Glutamatergic neuron (in vitro differentiated cells): ENCODE data around the gene SUN2. TPM values are rescaled to one million over a fixed set of nuclear protein-coding genes. Genes with fewer than 3 reads are reported as not detected.

Experiments used
- DNase-seq: peaks from one replicate; pipeline ENCODE4 v3.0.0; 2022
- H3K27ac Mint-ChIP-seq: one replicate; pipeline ENCODE4 v1.8.0; 2020; ENCODE audit warnings: mild to moderate bottlenecking, mixed read lengths, inconsistent platforms; ENCODE audit not compliant: unreplicated experiment
- H3K27me3 Mint-ChIP-seq: one replicate; pipeline ENCODE4 v1.8.0; 2020; ENCODE audit warnings: mild to moderate bottlenecking, moderate library complexity, mixed read lengths, inconsistent platforms; ENCODE audit not compliant: unreplicated experiment
- H3K36me3 Mint-ChIP-seq: one replicate; pipeline ENCODE4 v1.8.0; 2020; ENCODE audit warnings: mild to moderate bottlenecking, mixed read lengths, inconsistent platforms; ENCODE audit not compliant: unreplicated experiment
- H3K4me1 Mint-ChIP-seq: one replicate; pipeline ENCODE4 v1.8.0; 2020; ENCODE audit warnings: mild to moderate bottlenecking, low read depth, mixed read lengths, inconsistent platforms; ENCODE audit not compliant: unreplicated experiment
- H3K4me3 Mint-ChIP-seq: one replicate; pipeline ENCODE4 v1.8.0; 2020; ENCODE audit warnings: mild to moderate bottlenecking, mixed read lengths, inconsistent platforms; ENCODE audit not compliant: unreplicated experiment
- H3K9me3 Mint-ChIP-seq: one replicate; pipeline ENCODE4 v1.8.0; 2020; ENCODE audit warnings: mild to moderate bottlenecking, moderate library complexity, mixed read lengths, inconsistent platforms; ENCODE audit not compliant: unreplicated experiment
- total RNA-seq: library from RNA; stranded (reverse); fragmentation: NEBNext Ultra II Directional; extraction: Animal tissue kit (Norgen Biotek cat#: 25700); gene quantifications from one replicate; pipeline ENCODE4 v1.2.1, GENCODE V29; 2021; ENCODE audit not compliant: unreplicated experiment
- TF ChIP-seq, protein P1 (sequence below): fragments of 200-600 bp; sonication (generic); IDR thresholded peaks from one replicate; pipeline ENCODE4 v1.5.0; 2021; ENCODE audit not compliant: partially characterized antibody, unreplicated experiment

SUN2 gene
- total RNA-seq, 1 donor from 2014 or later, result 174 TPM

DNA sequence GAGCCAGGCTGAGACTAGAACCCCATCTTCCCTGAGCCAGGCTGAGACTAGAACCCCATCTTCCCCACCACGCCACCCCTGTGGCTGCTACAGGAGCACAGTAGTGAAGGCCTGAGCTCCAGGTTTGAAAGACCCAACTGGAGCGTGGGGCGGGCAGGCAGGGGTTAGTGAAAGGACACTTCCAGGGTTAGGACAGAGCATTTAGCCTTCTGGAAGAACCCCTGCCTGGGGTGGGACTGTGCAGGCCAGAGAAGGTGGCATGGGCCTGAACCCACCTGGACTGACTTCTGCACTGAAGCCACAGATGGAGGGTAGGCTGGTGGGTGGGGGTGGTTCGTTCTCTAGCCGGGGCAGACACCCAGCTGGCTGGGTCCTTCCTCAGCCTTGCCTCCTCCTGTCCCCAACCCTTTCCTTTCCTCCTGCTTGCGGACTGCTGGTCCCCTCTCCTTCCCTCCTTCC, 24.1 kb downstream of the SUN2 start:
- Mint-ChIP-seq H3K27ac (no peak overlapping the region), H3K36me3 (no peaks in the 10 kb centered on the region), H3K9me3 (peaks cover 14% of the 10 kb centered on the region), H3K4me3 (no peak overlapping the region), H3K27me3 (no peaks in the 10 kb centered on the region), H3K4me1 (peaks cover 20% of the 10 kb centered on the region)
- no peak for DNase-seq
- TF ChIP-seq, protein P1, sequence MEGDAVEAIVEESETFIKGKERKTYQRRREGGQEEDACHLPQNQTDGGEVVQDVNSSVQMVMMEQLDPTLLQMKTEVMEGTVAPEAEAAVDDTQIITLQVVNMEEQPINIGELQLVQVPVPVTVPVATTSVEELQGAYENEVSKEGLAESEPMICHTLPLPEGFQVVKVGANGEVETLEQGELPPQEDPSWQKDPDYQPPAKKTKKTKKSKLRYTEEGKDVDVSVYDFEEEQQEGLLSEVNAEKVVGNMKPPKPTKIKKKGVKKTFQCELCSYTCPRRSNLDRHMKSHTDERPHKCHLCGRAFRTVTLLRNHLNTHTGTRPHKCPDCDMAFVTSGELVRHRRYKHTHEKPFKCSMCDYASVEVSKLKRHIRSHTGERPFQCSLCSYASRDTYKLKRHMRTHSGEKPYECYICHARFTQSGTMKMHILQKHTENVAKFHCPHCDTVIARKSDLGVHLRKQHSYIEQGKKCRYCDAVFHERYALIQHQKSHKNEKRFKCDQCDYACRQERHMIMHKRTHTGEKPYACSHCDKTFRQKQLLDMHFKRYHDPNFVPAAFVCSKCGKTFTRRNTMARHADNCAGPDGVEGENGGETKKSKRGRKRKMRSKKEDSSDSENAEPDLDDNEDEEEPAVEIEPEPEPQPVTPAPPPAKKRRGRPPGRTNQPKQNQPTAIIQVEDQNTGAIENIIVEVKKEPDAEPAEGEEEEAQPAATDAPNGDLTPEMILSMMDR, result no peak

DNA sequence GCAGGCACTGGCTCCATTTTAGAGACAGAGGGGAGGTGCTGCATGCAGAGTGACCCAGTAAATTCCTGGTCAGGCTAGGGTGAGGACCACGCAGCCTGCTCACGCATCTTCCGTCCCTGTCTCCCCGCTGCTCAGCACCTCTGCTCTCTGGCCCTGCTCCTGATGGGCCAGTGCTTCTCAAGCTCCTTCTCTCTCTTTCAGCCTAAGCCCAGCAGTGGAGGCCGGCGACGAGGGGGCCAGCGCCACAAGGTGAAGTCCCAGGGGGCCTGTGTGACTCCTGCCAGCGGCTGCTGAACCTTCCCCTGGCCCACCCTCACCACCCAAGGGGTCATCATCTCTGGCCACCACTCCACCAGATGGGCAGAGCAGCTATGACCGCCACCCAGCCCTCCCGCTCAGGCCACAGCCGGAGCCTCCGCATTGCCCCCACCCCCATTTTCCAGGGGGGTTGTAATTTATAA, 25.4 kb downstream of the SUN2 start:
- Mint-ChIP-seq H3K4me3 (no peak overlapping the region), H3K9me3 (peaks cover 12% of the 10 kb centered on the region), H3K27ac (no peak overlapping the region), H3K36me3 (no peaks in the 10 kb centered on the region), H3K27me3 (peaks cover 1% of the 10 kb centered on the region), H3K4me1 (peaks cover 20% of the 10 kb centered on the region)
- DNase-seq, result no peak
- TF ChIP-seq, protein P1, result no peak

DNA sequence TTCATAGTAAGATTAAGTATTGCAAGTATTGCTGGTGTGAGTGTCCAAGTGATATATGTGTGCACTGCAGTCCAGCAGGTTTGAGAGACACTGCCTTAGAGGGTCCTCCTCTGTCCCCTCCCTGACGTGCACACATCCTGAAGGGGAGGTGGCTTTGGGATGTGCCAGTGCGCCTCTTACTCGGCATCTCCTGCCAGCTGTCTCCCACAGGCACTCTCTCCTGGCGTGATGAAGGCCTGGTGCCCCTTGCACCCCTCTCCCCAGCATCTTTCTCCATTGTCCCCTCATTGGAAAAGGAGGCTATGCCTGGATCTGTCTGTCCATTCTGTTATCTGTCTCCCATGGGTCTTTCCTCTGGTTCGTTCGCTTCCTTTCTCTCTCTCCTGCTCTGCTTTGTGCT, 25.9 kb downstream of the SUN2 start:
- Mint-ChIP-seq H3K4me1 (peaks cover 17% of the 10 kb centered on the region), H3K36me3 (peaks cover 4% of the 10 kb centered on the region), H3K27ac (no peak overlapping the region), H3K4me3 (no peak overlapping the region), H3K9me3 (peaks cover 13% of the 10 kb centered on the region), H3K27me3 (peaks cover 4% of the 10 kb centered on the region)
- DNase-seq, result no peak
- TF ChIP-seq, protein P1, result no peak

DNA sequence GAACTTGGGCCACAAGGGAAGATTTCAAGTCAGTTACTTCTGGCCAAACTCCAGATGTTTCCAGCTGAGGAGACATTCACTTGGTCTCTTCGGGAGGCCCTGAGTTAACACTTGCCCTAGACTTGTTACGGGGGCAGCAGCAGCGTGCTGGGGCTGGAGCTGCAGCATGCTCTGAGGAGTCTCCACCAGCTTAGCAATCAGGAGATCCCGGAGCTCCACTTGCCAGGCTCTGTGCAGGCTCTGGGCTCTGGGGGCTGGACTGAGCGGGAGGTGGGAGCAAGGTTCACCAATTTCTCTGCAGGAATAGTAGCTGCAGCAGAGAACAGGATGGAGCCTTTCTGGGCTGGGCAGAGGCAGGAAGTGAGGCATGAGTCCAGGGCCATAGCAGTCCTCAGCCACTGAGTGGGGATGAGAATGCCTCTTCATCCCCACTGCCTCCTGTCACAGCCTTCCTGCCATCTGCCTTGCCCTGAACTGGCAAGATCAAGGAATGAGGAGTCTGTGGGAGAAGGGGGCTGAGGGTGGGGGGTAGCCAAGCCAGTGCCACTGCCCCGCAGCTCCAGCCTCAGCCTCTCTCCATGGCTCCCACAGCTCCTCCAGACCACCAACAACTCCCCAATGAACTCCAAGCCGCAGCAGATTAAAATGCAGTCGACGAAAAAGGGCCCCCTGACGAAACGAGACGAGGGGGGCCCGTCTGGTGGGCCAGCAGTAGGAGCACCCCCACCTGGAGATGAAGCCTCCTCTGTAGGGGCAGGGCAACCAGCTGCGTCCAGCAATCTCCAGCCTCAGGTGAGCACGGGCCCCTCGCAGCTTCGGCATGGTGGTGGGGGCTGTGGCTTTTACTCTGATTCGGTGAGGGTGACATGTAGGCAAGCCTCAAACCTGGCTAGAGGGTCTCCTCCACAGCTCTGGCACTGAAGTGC, 26.7 kb downstream of the SUN2 start:
- TF ChIP-seq, protein P1, result no peak
- Mint-ChIP-seq H3K4me1 (peaks cover 14% of the 10 kb centered on the region), H3K4me3 (no peak overlapping the region), H3K36me3 (peaks cover 4% of the 10 kb centered on the region), H3K27ac (no peak overlapping the region), H3K27me3 (peaks cover 4% of the 10 kb centered on the region), H3K9me3 (peaks cover 8% of the 10 kb centered on the region)
- DNase-seq, result no peak
